ENCODE measurements around the gene COTL1. TPM values are rescaled to one million over a fixed set of nuclear protein-coding genes. Genes with fewer than 3 reads are reported as not detected.

COTL1 gene
- total and polyA plus RNA-seq, 2 of the 13 experiments (the other 11 are each of a cell fraction or from before 2014, with no cell fraction given) = 8.7 to 16.9 TPM

DNA sequence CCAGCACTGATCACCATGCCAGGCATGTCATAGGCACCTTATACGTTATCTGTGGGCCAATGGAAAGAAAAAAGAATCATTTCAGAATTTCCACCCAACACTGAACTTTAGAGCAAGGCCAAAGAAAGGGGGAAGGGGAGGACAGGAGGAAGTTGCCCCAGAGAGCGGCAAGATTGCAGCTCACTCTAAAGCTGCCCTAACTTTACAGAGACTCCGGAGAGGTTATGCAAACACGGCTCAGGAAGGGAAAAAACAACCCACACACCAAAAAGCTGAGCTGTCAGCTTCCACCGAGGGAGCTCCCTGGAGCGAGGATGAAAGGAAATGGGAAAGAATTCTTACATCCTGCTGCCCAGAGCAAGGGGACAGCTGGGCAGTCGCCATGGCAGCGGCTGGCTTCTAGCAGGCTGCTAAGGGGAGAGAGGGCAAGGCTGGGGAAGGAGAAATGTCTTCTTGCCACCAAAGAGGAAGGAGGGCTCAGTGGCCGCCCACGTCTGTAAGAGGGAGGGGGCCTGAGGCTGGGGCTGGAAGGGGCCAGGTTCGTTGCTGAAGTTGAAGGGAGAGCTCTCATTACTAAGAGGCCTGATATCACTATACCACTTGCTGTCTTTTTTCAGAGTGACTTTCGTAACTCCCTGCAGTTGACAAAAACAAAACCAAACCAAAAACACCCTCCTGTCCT, 18.2 kb downstream of the COTL1 start (continued):
- TF ChIP-seq POGK (CRISPR knock-in tag; conservative IDR thresholded peaks at IDR 0.05) = no peak
- TF ChIP-seq ZMYM2 (CRISPR knock-in tag; IDR thresholded peaks at IDR 0.05) = peak; percentile 20; the same call in 1 of the 2 replicates
- no peak for TF ChIP-seq MAZ (IDR thresholded peaks at IDR 0.05; ENCODE audit: borderline replicate concordance, low read depth, low read length)
- no peak for TF ChIP-seq MAZ (CRISPR knock-in tag; IDR thresholded peaks at IDR 0.05; ENCODE audit: low read depth)
- no peak for TF ChIP-seq ATF5 (CRISPR knock-in tag; IDR thresholded peaks at IDR 0.05; ENCODE audit: low read depth)
- TF ChIP-seq IKZF5 (CRISPR knock-in tag; IDR thresholded peaks at IDR 0.05) = peak; percentile 73
- TF ChIP-seq ZNF878 (CRISPR knock-in tag; IDR thresholded peaks at IDR 0.05) = 0 out of 2 replicates have a peak, but pooled peaks have one; percentile 61
- 0 out of 2 replicates have a peak, but pooled peaks have one; percentile 24 for TF ChIP-seq ZNF619 (CRISPR knock-in tag; IDR thresholded peaks at IDR 0.05)
- no peak for TF ChIP-seq KDM2A (CRISPR knock-in tag; IDR thresholded peaks at IDR 0.05; ENCODE audit: borderline replicate concordance, low read depth)
- peak; percentile 62; the same call in 1 of the 2 replicates for TF ChIP-seq THAP7 (CRISPR knock-in tag; IDR thresholded peaks at IDR 0.05)
- TF ChIP-seq ZNF451 (CRISPR knock-in tag; IDR thresholded peaks at IDR 0.05) = no peak
- peak; percentile 53; the same call in 1 of the 2 replicates for TF ChIP-seq PPARG (CRISPR knock-in tag; conservative IDR thresholded peaks at IDR 0.05)
- TF ChIP-seq ZNF761 (CRISPR knock-in tag; conservative IDR thresholded peaks at IDR 0.05) = peak; percentile 65; the same call in 1 of the 2 replicates
- 0 out of 2 replicates have a peak, but pooled peaks have one; percentile 42 for TF ChIP-seq NR2F2 (IDR thresholded peaks at IDR 0.05; ENCODE audit: borderline replicate concordance, low read depth)
- TF ChIP-seq ZSCAN20 (CRISPR knock-in tag; IDR thresholded peaks at IDR 0.05; ENCODE audit: borderline replicate concordance) = no peak
- TF ChIP-seq IKZF4 (CRISPR knock-in tag; IDR thresholded peaks at IDR 0.05; ENCODE audit: borderline replicate concordance, low read depth, not compliant biosample characterization) = no peak
- TF ChIP-seq POGZ (CRISPR knock-in tag; IDR thresholded peaks at IDR 0.05) = peak; percentile 55; the same call in 1 of the 2 replicates
- TF ChIP-seq AKAP8 (CRISPR knock-in tag; IDR thresholded peaks at IDR 0.05) = no peak
- TF ChIP-seq RFX1 (IDR thresholded peaks at IDR 0.05) = peak; percentile 78
- peak; percentile 28; the same call in 1 of the 2 replicates for TF ChIP-seq LCORL (IDR thresholded peaks at IDR 0.05)
- TF ChIP-seq LCORL (CRISPR knock-in tag; IDR thresholded peaks at IDR 0.05) = peak; percentile 85
- TF ChIP-seq ZNF557 (CRISPR knock-in tag; IDR thresholded peaks at IDR 0.05) = no peak; the same call in 1 of the 2 replicates
- peak; percentile 72 for TF ChIP-seq CCDC6 (CRISPR knock-in tag; IDR thresholded peaks at IDR 0.05)
- 0 out of 4 replicates have a peak, but pooled peaks of 1 of the 2 experiments have one; percentile 47 for TF ChIP-seq NR2F1 (CRISPR knock-in tag; IDR thresholded peaks at IDR 0.05)
- TF ChIP-seq MIXL1 (CRISPR knock-in tag; IDR thresholded peaks at IDR 0.05) = 0 out of 2 replicates have a peak, but pooled peaks have one; percentile 12
- TF ChIP-seq ZNF501 (CRISPR knock-in tag; IDR thresholded peaks at IDR 0.05) = peak; percentile 22
- peak; percentile 28; the same call in 1 of the 2 replicates for TF ChIP-seq KMT2B (CRISPR knock-in tag; IDR thresholded peaks at IDR 0.05)
- peak; percentile 64; the same call in 1 of the 2 replicates for TF ChIP-seq ZSCAN9 (CRISPR knock-in tag; IDR thresholded peaks at IDR 0.05; ENCODE audit: borderline replicate concordance)
